GM23338 (cell line): Measurements from ENCODE around the gene PLET1. TPM values are rescaled to one million over a fixed set of nuclear protein-coding genes. Genes with fewer than 3 reads are reported as not detected.

Experiments used
- ATAC-seq: fragments of 200-7000 bp; cut with Tn5 transposase; 3 replicates; pipeline ENCODE4 v1.9.1; 2020
- DNase-seq: peaks from one replicate; pipeline ENCODE4 v3.0.0-alpha.2; 2015; ENCODE audit warnings: low spot score
- H2AFZ ChIP-seq: fragments of 200-600 bp; sonication (generic); 2 replicates; pipeline ENCODE4 v1.8.0; 2016; ENCODE audit warnings: antibody characterized with exemption, mild to moderate bottlenecking, moderate library complexity
- H3F3A ChIP-seq: fragments of 200-600 bp; sonication (generic); replicated peaks from 2 replicates; pipeline ENCODE4 v1.8.0; 2017; ENCODE audit warnings: antibody characterized with exemption, mixed run types, low read depth
- H3K27ac ChIP-seq: fragments of 200-600 bp; sonication (generic); 2 replicates; pipeline ENCODE4 v1.6.1; 2016; ENCODE audit warnings: low read depth
- H3K27me3 ChIP-seq: fragments of 200-600 bp; sonication (generic); 2 replicates; pipeline ENCODE4 v1.8.0; 2016; ENCODE audit warnings: mild to moderate bottlenecking, mixed run types, moderate library complexity; ENCODE audit not compliant: insufficient read depth
- H3K36me3 ChIP-seq: fragments of 200-600 bp; sonication (generic); 2 replicates; pipeline ENCODE4 v1.8.0; 2016; ENCODE audit warnings: mild to moderate bottlenecking; ENCODE audit not compliant: insufficient read depth
- H3K4me1 ChIP-seq: fragments of 200-600 bp; sonication (generic); 2 replicates; pipeline ENCODE4 v1.8.0; 2016; ENCODE audit warnings: mild to moderate bottlenecking, moderate library complexity; ENCODE audit not compliant: insufficient read depth
- H3K4me2 ChIP-seq: fragments of 200-600 bp; sonication (generic); 2 replicates; pipeline ENCODE4 v1.7.1; 2017; ENCODE audit warnings: mixed run types
- H3K4me3 ChIP-seq: fragments of 200-600 bp; sonication (generic); 2 replicates; pipeline ENCODE4 v1.6.1; 2016; ENCODE audit warnings: mixed run types
- H3K79me2 ChIP-seq: fragments of 200-600 bp; sonication (generic); replicated peaks from 2 replicates; pipeline ENCODE4 v1.8.0; 2017; ENCODE audit warnings: mild to moderate bottlenecking; ENCODE audit not compliant: insufficient read depth
- H3K9me2 ChIP-seq: fragments of 200-600 bp; sonication (generic); 2 replicates; pipeline ENCODE4 v1.8.0; 2017; ENCODE audit not compliant: insufficient read depth
- H4K20me1 ChIP-seq: fragments of 200-600 bp; sonication (generic); replicated peaks from 2 replicates; pipeline ENCODE4 v1.8.0; 2017; ENCODE audit warnings: mild to moderate bottlenecking; ENCODE audit not compliant: insufficient read depth
- H3K27ac Mint-ChIP-seq: 2 replicates; pipeline ENCODE4 v1.8.0; 2020; ENCODE audit warnings: inconsistent platforms, mild to moderate bottlenecking, moderate library complexity, mixed read lengths
- H3K27me3 Mint-ChIP-seq: 3 replicates; pipeline ENCODE4 v1.8.0; 2022; ENCODE audit warnings: low read depth, mild to moderate bottlenecking, moderate library complexity, mixed read lengths, inconsistent platforms; ENCODE audit not compliant: insufficient read depth, poor library complexity
- H3K36me3 Mint-ChIP-seq: 3 replicates; pipeline ENCODE4 v1.8.0; 2021; ENCODE audit warnings: low read depth, mild to moderate bottlenecking, inconsistent platforms, moderate library complexity, mixed read lengths
- H3K4me1 Mint-ChIP-seq: 3 replicates; pipeline ENCODE4 v1.8.0; 2020; ENCODE audit warnings: mild to moderate bottlenecking, inconsistent platforms, mixed read lengths
- H3K4me3 Mint-ChIP-seq: 3 replicates; pipeline ENCODE4 v1.8.0; 2021; ENCODE audit warnings: moderate library complexity, mild to moderate bottlenecking, inconsistent platforms, mixed read lengths
- H3K9me3 Mint-ChIP-seq: 3 replicates; pipeline ENCODE4 v1.8.0; 2020; ENCODE audit warnings: moderate library complexity, mild to moderate bottlenecking, inconsistent platforms, mixed read lengths
- CREB1 ChIP-seq: fragments of 250-450 bp; sonication (Bioruptor Pico); IDR thresholded peaks from 2 replicates; pipeline ENCODE4 v1.5.0; 2020; ENCODE audit warnings: low read depth, mild to moderate bottlenecking, moderate library complexity
- CTCF ChIP-seq, 2 experiments: fragments of 200-600 bp in 1 of 2; sonication (generic) in 1 of 2; conservative IDR thresholded peaks; 2 replicates each; pipeline versions ENCODE4 v1.5.1 to v1.6.1; 2016 to 2017; ENCODE audit warnings: antibody characterized with exemption in 2 of 2, low read depth in 2 of 2, mild to moderate bottlenecking in 2 of 2, moderate library complexity in 1 of 2
- ETS1 ChIP-seq: IDR thresholded peaks from 2 replicates; pipeline ENCODE4 v1.6.1; 2016; ENCODE audit warnings: antibody characterized with exemption
- EZH2 ChIP-seq: fragments of 200-600 bp; sonication (generic); IDR thresholded peaks from one replicate; pipeline ENCODE4 v1.8.0; 2017; ENCODE audit warnings: antibody characterized with exemption, mild to moderate bottlenecking, low read depth; ENCODE audit not compliant: unreplicated experiment
- EZH2phosphoT487 ChIP-seq: fragments of 200-600 bp; sonication (generic); IDR thresholded peaks from one replicate; pipeline ENCODE4 v1.8.1; 2018; ENCODE audit warnings: antibody characterized with exemption; ENCODE audit not compliant: unreplicated experiment
- JUNB ChIP-seq: IDR thresholded peaks from one replicate; pipeline ENCODE4 v1.6.1; 2016; ENCODE audit warnings: antibody characterized with exemption; ENCODE audit not compliant: unreplicated experiment
- NANOG ChIP-seq: IDR thresholded peaks from 2 replicates; pipeline ENCODE4 v1.6.1; 2016; ENCODE audit warnings: antibody characterized with exemption, borderline replicate concordance
- POLR2AphosphoS5 ChIP-seq: IDR thresholded peaks from 2 replicates; pipeline ENCODE4 v1.6.1; 2016; ENCODE audit warnings: antibody characterized with exemption, low read depth
- REST ChIP-seq: IDR thresholded peaks from one replicate; pipeline ENCODE4 v1.6.1; 2018; ENCODE audit warnings: antibody characterized with exemption; ENCODE audit not compliant: unreplicated experiment
- STAT1 ChIP-seq: IDR thresholded peaks from one replicate; pipeline ENCODE4 v1.6.1; 2016; ENCODE audit warnings: antibody characterized with exemption; ENCODE audit not compliant: unreplicated experiment
- ZNF114 ChIP-seq: fragments of 250-450 bp; sonication (Bioruptor Pico); IDR thresholded peaks from 2 replicates; pipeline ENCODE4 v1.5.0; 2020; ENCODE audit warnings: mild to moderate bottlenecking, moderate library complexity
- polyA plus RNA-seq: library from polyadenylated mRNA; unstranded; fragments of >200 nt; fragmentation: Nextera tagmentation; extraction: Ambion mirVana; gene quantifications from 2 replicates; pipeline ENCODE4 v1.2.1, GENCODE V29; 2016
- total RNA-seq: library from RNA; depleted of rRNA; stranded (reverse); fragments of >200 nt; shearing (Covaris generic); gene quantifications from 2 replicates; pipeline ENCODE4 v1.2.3, GENCODE V29; 2014

PLET1 gene
- total and polyA plus RNA-seq, 2 experiments from 2014 or later: not detected

- no peak overlapping the region for H3K4me2 ChIP-seq
- H3K4me3 Mint-ChIP-seq: no peak overlapping the region
- no peak overlapping the region for H3K27ac Mint-ChIP-seq
- no peaks in the 10 kb centered on the region for H3K36me3 Mint-ChIP-seq
- H3K9me2 ChIP-seq: no peaks in the 10 kb centered on the region
- no peaks in the 10 kb centered on the region for H3K4me1 ChIP-seq
- H3K27me3 Mint-ChIP-seq: no peaks in the 10 kb centered on the region
- H3F3A ChIP-seq: no peaks in the 10 kb centered on the region
- H3K4me1 Mint-ChIP-seq: no peaks in the 10 kb centered on the region
- H3K4me3 ChIP-seq: no peak overlapping the region
- no peak overlapping the region for H3K27ac ChIP-seq
- TF ChIP-seq ETS1: no peak
- no peak for TF ChIP-seq CREB1 (CRISPR knock-in tag)
- no peak for TF ChIP-seq REST
- TF ChIP-seq EZH2phosphoT487: no peak
- TF ChIP-seq EZH2: no peak
- no peak for TF ChIP-seq POLR2AphosphoS5
- no peak for TF ChIP-seq JUNB
- TF ChIP-seq STAT1: no peak
- TF ChIP-seq ZNF114: no peak
- TF ChIP-seq NANOG: no peak
- no peak for TF ChIP-seq CTCF (conservative IDR thresholded peaks at IDR 0.05; ENCODE audit: low read depth in 2 of 2)
- no peak overlapping the region for H2AFZ ChIP-seq
- ATAC-seq (no peak), DNase-seq (no peak)
- H3K9me3 Mint-ChIP-seq: no peaks in the 10 kb centered on the region
- H3K27me3 ChIP-seq: no peaks in the 10 kb centered on the region
- H3K36me3 ChIP-seq: no peaks in the 10 kb centered on the region
- H4K20me1 ChIP-seq: no peaks in the 10 kb centered on the region
- H3K79me2 ChIP-seq: no peaks in the 10 kb centered on the region
Measured at GRCh38 chr11:112216561-112217105, 44.0 kb downstream of the PLET1 start.
